HEK293T (cell line): ENCODE results near the gene EXD2.

ENCODE experiments used
- CTCF ChIA-PET: fragments of 350-600 bp; formaldehyde crosslinking; extraction: SDS; loops from one replicate; lab custom pipeline; 2021; ENCODE audit warnings: antibody characterized with exemption, inconsistent platforms; lab: Yijun Ruan, JAX
- POLR2A ChIA-PET: fragments of 350-600 bp; formaldehyde crosslinking; extraction: SDS; loops from one replicate; lab custom pipeline; 2020; ENCODE audit warnings: antibody characterized with exemption, inconsistent platforms; lab: Yijun Ruan, JAX
- DNase-seq: peaks from one replicate; pipeline ENCODE4 v3.0.0; 2012; ENCODE audit warnings: mixed read lengths; ENCODE audit errors: extremely low spot score
- ARNT ChIP-seq: fragments of 450-650 bp; IDR thresholded peaks from 2 replicates; pipeline ENCODE4 v1.6.1; 2017; ENCODE audit warnings: mild to moderate bottlenecking
- BHLHE40 ChIP-seq: fragments of 450-650 bp; IDR thresholded peaks from 2 replicates; pipeline ENCODE4 v1.6.1; 2016; ENCODE audit warnings: mild to moderate bottlenecking, moderate library complexity, borderline replicate concordance
- CTBP1 ChIP-seq: fragments of 450-650 bp; IDR thresholded peaks from 2 replicates; pipeline ENCODE4 v1.6.1; 2016; ENCODE audit warnings: borderline replicate concordance
- ELF4 ChIP-seq: fragments of 450-650 bp; IDR thresholded peaks from 2 replicates; pipeline ENCODE4 v1.6.1; 2017; ENCODE audit warnings: antibody characterized with exemption
- FOXA1 ChIP-seq: fragments of 450-650 bp; IDR thresholded peaks from 2 replicates; pipeline ENCODE4 v1.6.1; 2016; ENCODE audit warnings: mild to moderate bottlenecking
- FOXK2 ChIP-seq: fragments of 450-650 bp; IDR thresholded peaks from 2 replicates; pipeline ENCODE4 v1.6.1; 2016; ENCODE audit warnings: mild to moderate bottlenecking
- FOXM1 ChIP-seq: fragments of 450-650 bp; IDR thresholded peaks from 2 replicates; pipeline ENCODE4 v1.6.1; 2017; ENCODE audit warnings: mild to moderate bottlenecking, borderline replicate concordance
- HDGF ChIP-seq: fragments of 450-650 bp; IDR thresholded peaks from 2 replicates; pipeline ENCODE4 v1.6.1; 2017; ENCODE audit warnings: antibody characterized with exemption, borderline replicate concordance
- L3MBTL2 ChIP-seq: fragments of 450-650 bp; conservative IDR thresholded peaks from 2 replicates; pipeline ENCODE4 v1.6.1; 2016; ENCODE audit warnings: mild to moderate bottlenecking
- LEF1 ChIP-seq: fragments of 450-650 bp; IDR thresholded peaks from 2 replicates; pipeline ENCODE4 v1.6.1; 2017; ENCODE audit warnings: mild to moderate bottlenecking, borderline replicate concordance
- NFRKB ChIP-seq: fragments of 450-650 bp; IDR thresholded peaks from 2 replicates; pipeline ENCODE4 v1.6.1; 2016; ENCODE audit warnings: mild to moderate bottlenecking, moderate library complexity
- SP1 ChIP-seq: fragments of 450-650 bp; IDR thresholded peaks from 2 replicates; pipeline ENCODE4 v1.6.1; 2017
- SUZ12 ChIP-seq: fragments of 450-650 bp; IDR thresholded peaks from 2 replicates; pipeline ENCODE4 v1.6.1; 2016; ENCODE audit warnings: mild to moderate bottlenecking
- TARDBP ChIP-seq: fragments of 450-650 bp; IDR thresholded peaks from 2 replicates; pipeline ENCODE4 v1.6.1; 2016
- ZNF384 ChIP-seq: fragments of 450-650 bp; IDR thresholded peaks from 2 replicates; pipeline ENCODE4 v1.6.1; 2016
- TF ChIP-seq, protein P1 (sequence below): fragments of 450-650 bp; IDR thresholded peaks from 2 replicates; pipeline ENCODE4 v1.6.1; 2016

EXD2 gene

DNA sequence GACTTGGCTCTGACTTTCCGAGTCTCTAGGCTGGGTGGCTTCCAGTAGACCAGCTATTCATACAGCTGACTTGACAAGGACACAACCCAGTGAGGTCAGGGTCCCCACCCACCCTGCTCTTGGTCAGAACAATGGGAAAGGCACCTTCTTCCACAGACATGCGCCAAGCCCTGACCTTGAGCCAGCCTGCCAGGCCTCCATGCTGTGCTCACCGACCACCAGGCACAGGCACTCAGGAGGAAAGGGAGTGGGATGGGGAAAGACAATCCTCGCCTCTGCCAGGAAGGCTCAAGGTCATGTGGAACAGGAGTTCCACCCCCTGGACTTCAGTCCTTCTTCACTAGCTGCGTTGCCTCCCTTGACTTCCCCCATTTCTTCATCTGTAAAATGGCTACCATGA lies 100.1 kb downstream of the EXD2 start:
- no peak for TF ChIP-seq BHLHE40
- TF ChIP-seq ARNT = no peak
- no peak for TF ChIP-seq FOXK2
- no peak for TF ChIP-seq SP1
- ChIA-PET CTCF (no interaction called here), POLR2A (interaction anchor here (1.1 kb wide), 1 partner anchor 17 kb away, joined by 3 read pairs; no protein-coding TSS in a partner anchor)
- DNase-seq = no peak

DNA sequence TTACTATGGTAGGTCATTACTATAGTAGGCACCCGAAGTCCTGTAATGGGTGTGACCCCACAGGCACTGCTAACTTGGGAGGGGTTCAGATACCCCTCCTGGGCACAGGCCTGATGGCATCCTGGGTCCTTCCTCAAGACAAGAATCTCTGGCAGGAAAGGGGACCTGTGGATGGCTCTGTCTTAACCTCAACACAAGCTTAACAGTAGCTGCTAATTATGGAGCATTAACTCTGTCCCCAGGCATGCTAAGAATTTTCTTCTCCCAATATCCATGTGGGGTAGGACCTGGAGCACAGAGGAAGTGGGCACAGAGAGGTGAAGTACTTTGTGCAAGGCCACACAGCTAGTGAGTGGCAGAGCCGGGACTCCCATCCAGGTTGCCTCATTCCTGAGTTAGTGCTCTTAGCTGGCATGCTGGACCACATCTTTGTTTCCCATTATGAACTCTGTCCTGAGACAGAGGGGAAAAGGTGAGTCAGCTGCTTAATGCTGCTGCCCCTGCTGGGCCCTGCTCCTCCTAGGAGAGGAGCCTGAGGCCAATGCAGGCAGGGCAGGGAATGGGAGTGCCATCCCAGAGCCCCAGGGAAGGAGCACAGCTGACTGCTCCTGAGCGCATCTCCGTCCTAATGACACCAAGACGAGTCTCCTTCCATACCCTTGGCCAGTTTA lies 100.7 kb downstream of the EXD2 start:
- CTCF ChIA-PET = no interaction called here
- POLR2A ChIA-PET = interaction anchor here (1.1 kb wide), 1 partner anchor 16 kb away, joined by 3 read pairs; no protein-coding TSS in a partner anchor
- no peak for DNase-seq
- TF ChIP-seq FOXK2 = no peak
- TF ChIP-seq FOXM1 = no peak
- no peak for TF ChIP-seq NFRKB
- no peak for TF ChIP-seq SUZ12
- TF ChIP-seq HDGF = no peak
- no peak for TF ChIP-seq TARDBP
- TF ChIP-seq CTBP1 = no peak
- TF ChIP-seq ZNF384 = no peak
- TF ChIP-seq ARNT = no peak
- TF ChIP-seq FOXA1 = no peak
- TF ChIP-seq L3MBTL2 = no peak
- TF ChIP-seq, protein P1, sequence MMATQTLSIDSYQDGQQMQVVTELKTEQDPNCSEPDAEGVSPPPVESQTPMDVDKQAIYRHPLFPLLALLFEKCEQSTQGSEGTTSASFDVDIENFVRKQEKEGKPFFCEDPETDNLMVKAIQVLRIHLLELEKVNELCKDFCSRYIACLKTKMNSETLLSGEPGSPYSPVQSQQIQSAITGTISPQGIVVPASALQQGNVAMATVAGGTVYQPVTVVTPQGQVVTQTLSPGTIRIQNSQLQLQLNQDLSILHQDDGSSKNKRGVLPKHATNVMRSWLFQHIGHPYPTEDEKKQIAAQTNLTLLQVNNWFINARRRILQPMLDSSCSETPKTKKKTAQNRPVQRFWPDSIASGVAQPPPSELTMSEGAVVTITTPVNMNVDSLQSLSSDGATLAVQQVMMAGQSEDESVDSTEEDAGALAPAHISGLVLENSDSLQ = no peak
- TF ChIP-seq ELF4 = no peak
- no peak for TF ChIP-seq SP1
- no peak for TF ChIP-seq LEF1
- no peak for TF ChIP-seq BHLHE40
